D721Med (cell line): ENCODE measurements around the gene LCE7A.

Source experiments
- DNase-seq: peaks from one replicate; pipeline ENCODE4 v3.0.0; 2011; ENCODE audit warnings: low spot score; ENCODE audit not compliant: insufficient read length
- FAIRE-seq: peaks from 2 replicates; lab custom pipeline; 2011; peaks lifted over from hg19 to GRCh38; lab: Jason Lieb, UNC
- TF ChIP-seq, protein P1 (sequence below): IDR thresholded peaks from 2 replicates; pipeline ENCODE4 v1.5.1; 2012; ENCODE audit warnings: mild to moderate bottlenecking, control low read depth; ENCODE audit not compliant: insufficient read depth; ENCODE audit errors: missing control alignments

The LCE7A gene

DNA sequence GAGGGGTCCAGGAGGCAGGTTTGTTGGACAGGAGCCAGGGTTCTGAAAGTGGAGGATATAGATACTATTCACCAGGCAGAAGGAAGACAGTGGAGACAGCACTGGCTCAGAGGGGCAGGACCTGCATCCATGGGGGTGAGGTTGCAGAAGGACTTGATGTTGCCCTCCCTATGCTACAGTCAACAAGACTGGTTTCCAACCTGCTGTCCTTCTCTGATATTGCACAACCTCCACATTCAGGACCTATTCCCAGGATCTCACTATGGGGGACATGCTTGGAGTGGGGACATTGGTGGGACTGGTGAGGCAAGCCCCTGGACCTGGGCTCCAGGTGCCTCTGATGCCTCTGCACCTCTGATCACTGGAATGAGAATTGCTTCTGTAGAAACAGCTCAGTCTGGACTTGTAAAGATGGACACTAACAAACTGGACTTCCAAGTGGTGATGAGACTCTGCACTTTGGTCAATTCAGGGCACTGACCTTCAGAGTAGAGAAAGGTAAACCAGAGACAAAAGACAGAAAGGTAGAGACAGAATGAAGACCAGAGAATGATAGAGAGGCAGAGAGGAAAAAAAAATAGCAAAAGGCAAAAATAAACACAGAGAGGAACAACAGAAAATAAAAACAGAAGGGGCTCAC is 19.9 kb downstream of the LCE7A start:
- TF ChIP-seq, protein P1, sequence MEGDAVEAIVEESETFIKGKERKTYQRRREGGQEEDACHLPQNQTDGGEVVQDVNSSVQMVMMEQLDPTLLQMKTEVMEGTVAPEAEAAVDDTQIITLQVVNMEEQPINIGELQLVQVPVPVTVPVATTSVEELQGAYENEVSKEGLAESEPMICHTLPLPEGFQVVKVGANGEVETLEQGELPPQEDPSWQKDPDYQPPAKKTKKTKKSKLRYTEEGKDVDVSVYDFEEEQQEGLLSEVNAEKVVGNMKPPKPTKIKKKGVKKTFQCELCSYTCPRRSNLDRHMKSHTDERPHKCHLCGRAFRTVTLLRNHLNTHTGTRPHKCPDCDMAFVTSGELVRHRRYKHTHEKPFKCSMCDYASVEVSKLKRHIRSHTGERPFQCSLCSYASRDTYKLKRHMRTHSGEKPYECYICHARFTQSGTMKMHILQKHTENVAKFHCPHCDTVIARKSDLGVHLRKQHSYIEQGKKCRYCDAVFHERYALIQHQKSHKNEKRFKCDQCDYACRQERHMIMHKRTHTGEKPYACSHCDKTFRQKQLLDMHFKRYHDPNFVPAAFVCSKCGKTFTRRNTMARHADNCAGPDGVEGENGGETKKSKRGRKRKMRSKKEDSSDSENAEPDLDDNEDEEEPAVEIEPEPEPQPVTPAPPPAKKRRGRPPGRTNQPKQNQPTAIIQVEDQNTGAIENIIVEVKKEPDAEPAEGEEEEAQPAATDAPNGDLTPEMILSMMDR: no peak
- FAIRE-seq (no peak), DNase-seq (no peak)

DNA sequence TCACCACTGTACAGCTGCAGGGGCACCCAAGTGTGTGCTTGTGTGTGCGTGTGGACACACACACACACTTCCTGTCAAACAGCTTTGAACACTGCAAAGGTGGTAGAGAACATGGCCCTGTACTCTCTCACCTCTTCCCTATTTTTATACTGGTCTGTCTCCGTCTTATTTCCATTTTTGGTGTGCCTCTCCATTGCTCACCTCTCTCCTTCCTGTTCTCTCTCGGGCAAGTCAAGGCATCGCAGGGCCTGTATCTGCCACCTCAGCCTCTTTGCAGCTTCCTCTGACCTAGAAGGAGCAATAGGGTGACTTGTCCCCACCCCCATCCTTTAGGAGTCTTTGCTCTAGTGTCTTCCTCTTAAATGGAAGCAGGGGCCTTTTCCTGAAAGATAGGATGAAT is 20.5 kb downstream of the LCE7A start:
- TF ChIP-seq, protein P1: no peak
- FAIRE-seq (no peak), DNase-seq (no peak)

DNA sequence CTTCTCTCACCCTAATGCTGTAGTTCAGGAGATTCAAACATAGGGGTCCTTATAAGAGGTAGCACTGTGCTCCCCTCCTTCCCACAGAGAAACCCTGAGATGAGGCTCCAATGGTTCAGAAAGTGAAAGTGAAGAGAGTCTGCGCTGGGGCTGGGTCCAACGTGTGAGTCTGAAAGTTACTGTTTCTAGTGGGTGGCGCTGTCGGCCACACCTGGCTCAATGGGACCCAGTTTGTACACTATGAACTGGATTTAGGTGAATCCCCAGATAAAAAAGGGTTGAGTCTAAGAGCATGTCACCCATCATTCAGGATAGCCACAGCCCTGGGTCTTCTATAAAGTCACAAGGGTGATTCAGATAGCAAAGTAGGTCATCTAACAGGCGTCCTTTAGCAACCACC is 21.1 kb downstream of the LCE7A start:
- TF ChIP-seq, protein P1: no peak
- FAIRE-seq: no peak
- no peak for DNase-seq

DNA sequence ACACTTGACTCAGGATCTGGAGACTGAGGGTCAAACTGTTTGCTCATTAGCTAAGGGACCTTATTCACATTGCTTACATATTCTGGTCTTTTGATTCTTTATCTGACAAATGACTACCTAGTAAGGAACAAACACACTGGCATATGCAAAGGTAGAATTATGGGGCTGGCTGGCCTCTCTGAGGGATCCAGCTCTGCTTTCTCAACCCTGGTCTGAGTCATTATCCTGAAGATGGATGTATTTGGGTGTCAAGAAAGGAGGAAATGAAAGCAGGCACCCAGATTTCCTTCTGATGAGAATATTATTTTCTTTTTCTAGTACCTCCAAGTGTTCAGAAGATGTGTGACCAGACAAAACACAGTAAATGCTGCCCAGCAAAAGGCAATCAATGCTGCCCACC is 24.3 kb downstream of the LCE7A start:
- TF ChIP-seq, protein P1: no peak
- DNase-seq (no peak), FAIRE-seq (no peak)

DNA sequence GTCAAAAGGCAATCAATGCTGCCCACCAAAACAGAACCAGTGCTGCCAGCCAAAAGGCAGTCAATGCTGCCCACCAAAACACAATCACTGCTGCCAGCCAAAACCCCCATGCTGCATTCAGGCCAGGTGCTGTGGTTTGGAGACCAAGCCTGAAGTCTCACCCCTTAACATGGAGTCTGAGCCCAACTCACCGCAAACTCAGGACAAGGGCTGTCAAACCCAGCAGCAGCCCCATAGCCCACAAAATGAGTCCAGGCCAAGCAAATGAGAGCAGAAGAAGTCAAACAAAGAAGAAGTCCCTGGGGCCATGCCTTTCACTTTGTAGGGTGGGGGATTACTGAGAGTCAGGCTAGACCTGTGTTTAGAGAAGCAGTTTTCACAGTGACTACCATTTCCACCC is 24.7 kb downstream of the LCE7A start:
- FAIRE-seq (no peak), DNase-seq (no peak)
- TF ChIP-seq, protein P1: no peak

DNA sequence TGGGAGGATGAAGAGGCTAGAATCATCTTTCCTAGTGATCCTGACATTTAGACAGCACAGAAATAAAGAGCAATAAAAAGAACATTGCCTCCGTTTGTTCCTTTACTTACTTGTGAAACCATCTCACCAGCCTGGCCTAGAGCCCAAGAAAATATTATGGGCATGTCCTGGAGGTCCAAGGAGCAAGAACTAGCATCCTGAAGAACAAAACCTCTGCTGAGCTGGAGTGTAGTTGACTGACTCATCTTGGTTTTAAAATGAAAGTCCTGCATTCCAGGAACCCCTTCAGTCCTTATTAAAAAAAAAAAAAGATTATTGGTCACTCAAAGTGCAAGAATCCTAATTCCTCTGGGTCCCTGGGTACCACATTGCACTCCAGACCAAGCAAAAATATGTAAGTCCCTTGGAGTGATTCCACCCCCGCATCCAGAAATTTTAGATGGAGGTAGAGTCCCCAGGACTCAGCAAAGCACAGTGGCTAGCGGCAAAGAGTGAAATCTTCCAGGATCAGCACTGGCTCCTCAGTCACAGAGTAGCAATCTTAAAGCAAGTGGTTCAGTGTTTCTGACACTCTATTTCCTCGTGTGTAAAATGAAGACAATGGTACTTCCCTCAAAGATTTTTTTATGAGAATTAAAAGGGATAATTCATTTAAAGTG is 25.3 kb downstream of the LCE7A start:
- FAIRE-seq (no peak), DNase-seq (no peak)
- TF ChIP-seq, protein P1: no peak

DNA sequence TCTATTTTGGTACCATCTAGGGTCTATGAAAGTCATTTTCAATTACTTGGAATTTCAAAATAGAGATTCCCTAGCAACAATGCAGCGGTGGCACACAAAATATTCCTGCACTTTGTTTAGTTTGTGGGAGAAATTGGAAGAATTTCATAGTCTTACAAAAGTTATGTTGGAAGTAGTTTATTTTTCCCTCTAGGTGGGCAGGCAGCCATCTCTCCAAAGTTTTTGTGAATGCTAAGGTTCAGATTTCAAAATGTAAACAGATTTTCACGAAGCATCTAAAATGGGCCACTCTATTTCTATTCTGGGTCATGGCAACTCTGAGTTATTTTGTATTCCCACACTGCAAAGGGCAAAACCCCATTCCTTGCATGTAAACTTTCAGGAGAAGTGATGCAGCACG is 26.3 kb downstream of the LCE7A start:
- FAIRE-seq (no peak), DNase-seq (no peak)
- TF ChIP-seq, protein P1: no peak
